ENCODE results near the gene TSPAN16. TPM values are rescaled to one million over a fixed set of nuclear protein-coding genes. Genes with fewer than 3 reads are reported as not detected.

Gene TSPAN16
- total RNA-seq, 1 donor from 2014 or later: not detected

DNA sequence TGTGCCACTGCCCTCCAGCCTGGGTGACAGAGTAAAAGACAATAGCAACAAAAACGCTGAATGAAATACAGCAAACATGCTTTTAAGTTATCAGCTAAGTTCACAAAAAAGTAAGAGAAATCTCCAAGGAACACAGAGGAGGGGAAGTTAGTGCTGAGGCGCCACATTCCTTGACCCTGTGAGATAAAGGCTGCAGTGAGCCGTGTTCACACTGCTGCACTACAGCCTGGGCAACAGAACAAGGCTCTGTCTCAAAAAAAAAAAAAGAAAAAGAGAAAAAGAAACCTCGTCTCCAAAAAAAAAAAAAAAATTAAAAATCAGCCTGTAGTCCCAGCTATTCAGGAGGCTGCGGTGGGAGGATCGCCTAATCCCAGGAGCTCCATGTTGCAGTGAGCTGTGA, 17.3 kb upstream of the TSPAN16 start:
- no peak for DNase-seq (ENCODE audit: low spot score)
- intact Hi-C loops (cut with micrococcal nuclease): no loop called here
- peaks cover 9% of the 10 kb centered on the region for H3K4me1 Mint-ChIP-seq (ENCODE audit: low read depth)
- H3K9me3 Mint-ChIP-seq: no peaks in the 10 kb centered on the region
- H3K27me3 Mint-ChIP-seq (ENCODE audit: insufficient read depth): peaks cover 53% of the 10 kb centered on the region
- no peaks in the 10 kb centered on the region for H3K36me3 Mint-ChIP-seq (ENCODE audit: low read depth)
- no peak overlapping the region for H3K4me3 Mint-ChIP-seq
- no peak overlapping the region for H3K27ac Mint-ChIP-seq

DNA sequence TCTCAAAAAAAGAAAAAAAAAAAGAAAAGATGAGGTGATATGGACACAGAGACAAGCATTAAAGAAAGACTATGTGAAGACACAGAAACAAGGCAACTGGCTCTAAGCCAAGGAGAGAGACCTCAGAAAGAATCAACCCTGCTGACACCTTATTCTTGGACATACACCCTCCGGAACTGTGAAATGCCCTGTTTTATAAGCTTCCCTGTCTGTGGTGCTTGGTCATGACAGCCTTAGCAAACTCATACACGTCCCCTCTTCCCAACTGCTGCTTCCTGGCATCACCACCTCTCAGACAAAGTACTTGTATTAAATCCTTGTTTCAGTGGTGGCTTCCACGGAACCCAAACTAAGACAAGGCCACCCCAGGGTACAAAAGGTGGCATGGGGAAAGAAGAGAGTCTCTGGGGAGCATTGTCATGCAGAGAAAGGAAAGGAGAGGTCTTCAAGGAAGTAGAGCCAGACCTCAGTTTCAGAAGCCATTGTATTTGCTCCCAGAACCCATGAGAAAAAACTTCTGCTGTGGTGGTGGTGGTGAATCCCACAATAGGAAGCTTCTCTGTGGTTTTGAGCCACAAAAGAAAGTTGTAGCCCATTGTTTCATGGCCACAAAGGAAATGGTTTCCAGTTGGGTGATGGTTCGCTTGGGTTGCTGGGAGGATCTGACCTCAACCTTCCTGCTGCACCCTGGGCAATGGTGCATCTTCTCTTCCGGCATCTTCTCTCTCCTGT, 16.3 kb upstream of the TSPAN16 start:
- H3K36me3 Mint-ChIP-seq (ENCODE audit: low read depth): no peaks in the 10 kb centered on the region
- H3K27ac Mint-ChIP-seq: peak overlapping the region; percentile 16
- peaks cover 49% of the 10 kb centered on the region for H3K27me3 Mint-ChIP-seq (ENCODE audit: insufficient read depth)
- peak overlapping the region; percentile 12 for H3K4me3 Mint-ChIP-seq
- intact Hi-C loops (cut with micrococcal nuclease): no loop called here
- peaks cover 9% of the 10 kb centered on the region for H3K4me1 Mint-ChIP-seq (ENCODE audit: low read depth)
- H3K9me3 Mint-ChIP-seq: no peaks in the 10 kb centered on the region
- peak; percentile 70 for DNase-seq (ENCODE audit: low spot score)

DNA sequence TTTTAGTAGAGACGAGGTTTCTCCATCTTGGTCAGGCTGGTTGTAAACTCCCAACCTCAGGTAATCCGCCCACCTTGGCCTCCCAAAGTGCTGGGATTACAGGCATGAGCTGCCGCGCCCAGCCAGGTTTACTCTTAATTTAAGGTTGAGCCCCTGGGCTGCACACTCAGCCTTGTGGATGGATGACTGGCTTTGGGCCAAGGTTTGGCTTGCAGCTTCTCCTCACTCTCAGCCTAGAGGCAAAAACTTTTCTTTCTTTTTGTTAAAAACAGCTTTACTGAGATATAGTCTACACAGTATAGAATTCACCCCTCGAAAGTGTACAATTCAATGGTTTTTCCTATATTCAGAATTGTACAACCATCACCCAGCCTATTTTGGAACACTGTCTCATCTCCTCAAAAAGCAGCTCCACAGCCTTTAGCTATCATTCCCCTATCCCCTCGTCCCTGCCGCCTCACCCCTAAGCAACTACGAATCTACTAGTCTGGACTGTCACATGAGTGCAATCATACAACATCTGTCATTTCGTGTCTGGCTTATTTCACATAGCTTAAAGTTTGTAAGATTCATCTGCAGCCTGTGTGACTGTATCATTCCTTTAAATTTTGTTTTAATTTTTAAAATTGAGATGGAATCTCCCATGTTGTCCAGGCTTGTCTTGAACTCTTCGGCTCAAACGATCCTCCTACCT, 14.5 kb upstream of the TSPAN16 start:
- Mint-ChIP-seq H3K27me3 (ENCODE audit: insufficient read depth) (peaks cover 40% of the 10 kb centered on the region), H3K4me3 (no peak overlapping the region), H3K9me3 (no peaks in the 10 kb centered on the region), H3K4me1 (ENCODE audit: low read depth) (peaks cover 9% of the 10 kb centered on the region), H3K36me3 (ENCODE audit: low read depth) (no peaks in the 10 kb centered on the region), H3K27ac (no peak overlapping the region)
- intact Hi-C loops (cut with micrococcal nuclease): no loop called here
- no peak for DNase-seq (ENCODE audit: low spot score)

GRCh38 chr19:11284515-11284914, 11.4 kb upstream of the TSPAN16 start:
- intact Hi-C loops (cut with micrococcal nuclease): no loop called here
- H3K9me3 Mint-ChIP-seq: no peaks in the 10 kb centered on the region
- DNase-seq (ENCODE audit: low spot score): no peak
- no peak overlapping the region for H3K4me3 Mint-ChIP-seq
- H3K4me1 Mint-ChIP-seq (ENCODE audit: low read depth): peaks cover 5% of the 10 kb centered on the region
- H3K27ac Mint-ChIP-seq: no peak overlapping the region
- H3K27me3 Mint-ChIP-seq (ENCODE audit: insufficient read depth): peaks cover 42% of the 10 kb centered on the region
- H3K36me3 Mint-ChIP-seq (ENCODE audit: low read depth): no peaks in the 10 kb centered on the region

GRCh38 chr19:11286312-11286974, 9.5 kb upstream of the TSPAN16 start:
- H3K9me3 Mint-ChIP-seq: no peaks in the 10 kb centered on the region
- no peaks in the 10 kb centered on the region for H3K4me1 Mint-ChIP-seq (ENCODE audit: low read depth)
- H3K4me3 Mint-ChIP-seq: no peak overlapping the region
- no peak overlapping the region for H3K27ac Mint-ChIP-seq
- no peaks in the 10 kb centered on the region for H3K36me3 Mint-ChIP-seq (ENCODE audit: low read depth)
- intact Hi-C loops (cut with micrococcal nuclease): no loop called here
- H3K27me3 Mint-ChIP-seq (ENCODE audit: insufficient read depth): peaks cover 38% of the 10 kb centered on the region
- DNase-seq (ENCODE audit: low spot score): no peak

DNA sequence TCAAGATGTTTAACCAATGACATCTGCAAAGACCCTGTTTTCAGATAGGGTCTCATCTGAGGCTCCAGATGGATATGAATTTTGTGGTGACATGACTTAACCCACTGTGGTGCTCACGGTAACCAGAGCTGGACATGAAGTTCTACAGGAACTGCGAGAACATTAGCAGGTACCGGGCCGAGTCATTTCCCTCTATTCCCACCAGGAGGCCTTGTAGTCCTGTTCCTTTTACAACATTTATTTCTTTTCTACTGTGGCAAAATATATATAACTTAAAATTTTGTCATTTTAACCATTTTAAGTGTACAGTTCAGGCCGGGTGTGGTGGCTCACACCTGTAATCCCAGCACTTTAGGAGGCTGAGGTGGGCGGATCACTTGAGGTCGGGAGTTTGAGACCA, 7.6 kb upstream of the TSPAN16 start:
- Mint-ChIP-seq H3K36me3 (ENCODE audit: low read depth) (no peaks in the 10 kb centered on the region), H3K27ac (no peak overlapping the region), H3K4me3 (no peak overlapping the region), H3K4me1 (ENCODE audit: low read depth) (peaks cover 1% of the 10 kb centered on the region), H3K9me3 (no peaks in the 10 kb centered on the region), H3K27me3 (ENCODE audit: insufficient read depth) (peaks cover 32% of the 10 kb centered on the region)
- intact Hi-C loops (cut with micrococcal nuclease): no loop called here
- no peak for DNase-seq (ENCODE audit: low spot score)

GRCh38 chr19:11290256-11290655, 5.7 kb upstream of the TSPAN16 start:
- Mint-ChIP-seq H3K4me1 (ENCODE audit: low read depth) (peaks cover 10% of the 10 kb centered on the region), H3K27me3 (ENCODE audit: insufficient read depth) (peaks cover 30% of the 10 kb centered on the region), H3K27ac (no peak overlapping the region), H3K4me3 (no peak overlapping the region), H3K36me3 (ENCODE audit: low read depth) (no peaks in the 10 kb centered on the region), H3K9me3 (no peaks in the 10 kb centered on the region)
- intact Hi-C loops (cut with micrococcal nuclease): loop anchor here (5.0 kb wide), 1 partner anchor 57 kb away; the partner anchor contains the start of genes CCDC159 and TMEM205
- DNase-seq (ENCODE audit: low spot score): no peak

GRCh38 chr19:11291415-11291814, 4.5 kb upstream of the TSPAN16 start:
- H3K36me3 Mint-ChIP-seq (ENCODE audit: low read depth): no peaks in the 10 kb centered on the region
- H3K9me3 Mint-ChIP-seq: no peaks in the 10 kb centered on the region
- no peak overlapping the region for H3K27ac Mint-ChIP-seq
- H3K27me3 Mint-ChIP-seq (ENCODE audit: insufficient read depth): peaks cover 33% of the 10 kb centered on the region
- H3K4me3 Mint-ChIP-seq: no peak overlapping the region
- no peak for DNase-seq (ENCODE audit: low spot score)
- peaks cover 10% of the 10 kb centered on the region for H3K4me1 Mint-ChIP-seq (ENCODE audit: low read depth)
- intact Hi-C loops (cut with micrococcal nuclease): loop anchor here (5.0 kb wide), 1 partner anchor 56 kb away; the partner anchor contains the start of genes CCDC159 and TMEM205

GRCh38 chr19:11291991-11292390, 4.0 kb upstream of the TSPAN16 start:
- Mint-ChIP-seq H3K27me3 (ENCODE audit: insufficient read depth) (peaks cover 31% of the 10 kb centered on the region), H3K4me3 (no peak overlapping the region), H3K9me3 (no peaks in the 10 kb centered on the region), H3K27ac (no peak overlapping the region), H3K36me3 (ENCODE audit: low read depth) (no peaks in the 10 kb centered on the region), H3K4me1 (ENCODE audit: low read depth) (peaks cover 10% of the 10 kb centered on the region)
- intact Hi-C loops (cut with micrococcal nuclease): loop anchor here (2.0 to 5.0 kb wide), 2 partner anchors 55 to 83 kb away; partner anchors contain the start of genes CCDC159, SWSAP1 and TMEM205
- DNase-seq (ENCODE audit: low spot score): no peak

DNA sequence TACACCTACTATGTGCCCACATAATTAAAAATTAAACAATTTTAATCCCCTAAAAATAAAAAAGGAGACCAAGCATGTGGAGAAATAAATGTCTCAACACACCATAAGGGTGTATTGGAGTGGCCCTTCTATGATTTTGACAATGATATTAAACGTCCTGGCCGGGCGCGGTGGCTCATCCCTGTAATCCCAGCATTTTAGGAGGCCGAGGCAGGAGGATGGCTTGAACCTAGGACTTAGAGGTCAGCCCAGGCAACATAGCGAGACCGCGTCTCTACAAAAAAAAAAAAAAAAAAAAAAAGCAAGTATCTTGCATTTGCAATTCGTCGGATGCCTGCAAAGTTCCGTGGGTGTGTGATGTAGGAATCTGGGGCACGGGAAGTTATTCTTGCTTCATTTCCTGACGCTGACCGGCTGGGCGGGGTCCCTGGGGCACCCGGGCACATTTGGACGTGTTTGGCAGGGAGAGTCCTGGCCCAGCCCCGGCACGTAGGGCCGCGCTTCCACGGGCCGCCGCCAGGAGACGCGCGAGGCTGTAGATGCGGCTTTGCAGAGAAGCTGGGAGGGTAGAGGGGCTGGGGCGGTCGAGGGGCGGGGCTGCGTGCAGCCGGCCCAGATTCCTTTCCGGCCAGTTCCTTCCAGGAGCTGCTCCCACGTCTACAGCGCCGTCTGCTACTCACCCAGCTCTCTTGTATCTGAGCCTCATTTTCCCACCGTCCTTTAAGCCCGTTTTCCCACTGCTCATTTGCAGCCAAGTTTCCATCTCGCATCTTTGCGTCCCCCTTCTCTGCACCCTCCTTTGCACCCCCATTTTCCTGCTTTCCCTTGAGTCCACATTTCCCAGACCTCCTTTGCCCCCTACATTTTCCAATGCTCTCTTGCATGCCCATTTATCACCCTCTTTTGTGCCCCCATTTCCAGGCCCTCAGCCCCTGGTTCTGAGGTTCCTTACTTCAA, 2.2 kb upstream of the TSPAN16 start:
- Mint-ChIP-seq H3K4me1 (ENCODE audit: low read depth) (peaks cover 10% of the 10 kb centered on the region), H3K36me3 (ENCODE audit: low read depth) (no peaks in the 10 kb centered on the region), H3K27ac (no peak overlapping the region), H3K4me3 (peak overlapping the region; percentile 49), H3K27me3 (ENCODE audit: insufficient read depth) (peaks cover 20% of the 10 kb centered on the region), H3K9me3 (no peaks in the 10 kb centered on the region)
- DNase-seq (ENCODE audit: low spot score): peak; percentile 72
- intact Hi-C loops (cut with micrococcal nuclease): loop anchor here (1.0 to 5.0 kb wide), 5 partner anchors 54 to 293 kb away; partner anchors contain the start of genes CCDC159, ODAD3, PRKCSH and SWSAP1

DNA sequence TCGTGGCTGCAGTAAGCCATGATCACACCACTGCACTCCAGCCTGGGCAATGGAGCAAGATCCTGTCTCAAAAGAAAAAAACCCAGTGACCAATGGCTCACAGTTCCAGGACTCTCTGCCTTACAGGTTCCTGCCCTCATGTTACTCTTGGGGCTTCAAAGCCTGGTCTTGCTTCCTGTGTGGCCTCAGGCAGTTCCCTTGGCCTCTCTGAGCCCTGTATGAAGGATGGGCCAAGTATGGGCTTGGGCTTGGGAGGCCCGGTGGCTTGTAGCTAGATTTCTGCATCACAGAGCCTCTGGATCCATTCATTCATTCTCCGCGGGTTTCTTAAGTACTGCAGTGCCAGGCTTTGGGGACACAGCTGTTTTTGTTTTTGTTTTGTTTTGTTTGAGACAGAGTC, 780 bp upstream of the TSPAN16 start:
- no peak overlapping the region for H3K4me3 Mint-ChIP-seq
- intact Hi-C loops (cut with micrococcal nuclease): loop anchor here (2.0 kb wide), 1 partner anchor 292 kb away; no protein-coding TSS in a partner anchor
- DNase-seq (ENCODE audit: low spot score): no peak
- H3K9me3 Mint-ChIP-seq: no peaks in the 10 kb centered on the region
- no peaks in the 10 kb centered on the region for H3K36me3 Mint-ChIP-seq (ENCODE audit: low read depth)
- H3K27me3 Mint-ChIP-seq (ENCODE audit: insufficient read depth): peaks cover 17% of the 10 kb centered on the region
- H3K27ac Mint-ChIP-seq: no peak overlapping the region
- H3K4me1 Mint-ChIP-seq (ENCODE audit: low read depth): peaks cover 10% of the 10 kb centered on the region

DNA sequence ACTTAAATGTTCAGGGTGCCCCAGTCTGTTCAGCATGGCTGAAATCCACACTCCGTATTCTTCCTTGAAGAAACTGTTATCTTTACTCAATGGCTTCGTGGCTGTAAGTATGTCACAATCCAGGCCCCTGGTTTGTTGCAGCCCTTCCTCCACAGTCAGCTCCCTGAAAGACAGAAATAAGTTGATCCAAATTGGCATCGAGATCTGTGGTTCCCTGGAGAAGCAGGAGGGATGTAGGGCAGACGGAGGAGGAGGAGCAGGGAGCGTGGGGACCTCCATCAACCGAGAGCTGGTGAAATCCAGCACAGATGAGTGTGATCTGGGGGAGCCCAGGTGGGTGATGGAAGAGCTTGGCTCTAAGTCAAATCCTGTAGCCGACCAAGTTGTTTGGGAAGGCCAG, 304 bp downstream of the TSPAN16 start:
- intact Hi-C loops (cut with micrococcal nuclease): no loop called here
- H3K36me3 Mint-ChIP-seq (ENCODE audit: low read depth): no peaks in the 10 kb centered on the region
- no peaks in the 10 kb centered on the region for H3K9me3 Mint-ChIP-seq
- H3K4me1 Mint-ChIP-seq (ENCODE audit: low read depth): peaks cover 10% of the 10 kb centered on the region
- no peak overlapping the region for H3K27ac Mint-ChIP-seq
- no peak overlapping the region for H3K4me3 Mint-ChIP-seq
- DNase-seq (ENCODE audit: low spot score): no peak
- H3K27me3 Mint-ChIP-seq (ENCODE audit: insufficient read depth): peaks cover 20% of the 10 kb centered on the region

Data from activated T-helper 1 cell treated with anti-CD3 and anti-CD28 coated beads, Interleukin-12 subunit alpha, Interleukin-12 subunit beta, Interleukin-2, Interleukin-4 antibody, amounts not matched to agents 30 ng/mL and 10 ng/mL and 1 ng/mL, durations not matched to agents 14 hours and 24 hours and 36 hours (primary cell).